ENCODE results near the gene SMARCA2.

SMARCA2 gene

DNA sequence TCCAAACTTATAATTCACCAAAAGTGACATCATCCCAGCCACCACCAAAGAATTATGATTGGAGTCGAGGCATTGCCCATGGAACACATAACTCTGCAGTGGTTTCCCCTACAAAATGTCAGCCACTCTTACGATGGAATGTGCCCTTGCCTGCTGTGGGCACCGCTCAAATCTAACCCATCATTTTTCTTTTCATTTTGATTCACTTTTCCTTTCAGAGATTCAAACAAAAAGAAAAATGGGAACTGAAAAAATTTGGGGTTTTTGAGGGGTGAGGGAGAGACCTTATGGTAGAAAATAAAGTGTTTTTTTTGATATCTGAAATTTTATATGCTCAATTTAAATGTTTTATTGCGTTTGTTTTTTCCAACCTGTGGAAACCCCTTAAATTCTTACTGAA, 28.1 kb downstream of the SMARCA2 start:
- DNase-seq = no peak

DNA sequence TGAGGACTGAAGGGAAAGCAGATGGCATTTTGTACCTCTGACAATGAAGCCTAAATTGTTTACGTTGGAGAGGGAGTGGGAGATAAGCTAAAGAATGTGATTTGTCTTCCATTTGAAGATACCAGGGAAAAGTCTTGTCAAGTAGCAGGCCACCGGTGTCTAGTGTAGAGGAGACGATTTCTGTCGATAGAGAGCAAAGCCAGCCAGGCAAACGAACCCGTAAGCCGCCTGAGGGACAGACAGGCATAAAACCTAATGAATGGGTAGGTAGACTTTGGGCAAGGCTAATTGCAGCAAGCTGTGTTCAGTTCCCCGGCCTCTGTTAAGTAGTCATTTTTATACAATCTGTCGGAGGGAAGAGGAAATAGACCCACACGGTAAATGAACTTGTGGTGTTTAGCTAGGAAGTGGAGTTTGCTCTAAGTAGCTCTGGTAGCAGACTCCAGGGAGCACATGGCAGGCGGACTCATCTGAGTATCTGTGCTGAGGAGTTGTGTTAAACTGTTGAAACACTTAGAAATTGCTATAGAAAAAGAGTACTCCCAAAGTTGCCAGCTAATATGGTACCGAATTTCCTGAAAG, 28.8 kb downstream of the SMARCA2 start:
- no peak for DNase-seq

- DNase-seq = no peak
Observed at GRCh38 chr9:2047144-2047671, 32.1 kb downstream of the SMARCA2 start.

DNA sequence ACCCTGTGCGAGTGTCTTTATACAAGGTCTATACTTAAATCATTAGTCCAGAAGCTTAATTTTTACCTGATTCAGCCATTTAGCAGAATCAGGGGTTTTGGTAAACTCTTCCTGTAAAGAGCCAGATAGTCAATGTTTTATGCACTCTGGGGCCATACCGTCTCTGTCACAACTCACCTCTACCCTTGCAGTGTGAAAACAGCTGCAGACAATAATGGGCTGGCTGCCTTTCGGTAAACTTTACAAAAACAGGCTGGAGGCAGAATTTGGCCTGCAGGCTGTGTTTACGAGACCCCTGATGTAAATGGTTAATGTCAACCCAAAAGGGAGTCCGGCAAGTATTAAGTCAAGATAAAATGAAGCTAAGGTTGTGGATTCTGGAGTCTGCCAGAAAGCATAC, 32.8 kb downstream of the SMARCA2 start:
- DNase-seq = no peak

DNA sequence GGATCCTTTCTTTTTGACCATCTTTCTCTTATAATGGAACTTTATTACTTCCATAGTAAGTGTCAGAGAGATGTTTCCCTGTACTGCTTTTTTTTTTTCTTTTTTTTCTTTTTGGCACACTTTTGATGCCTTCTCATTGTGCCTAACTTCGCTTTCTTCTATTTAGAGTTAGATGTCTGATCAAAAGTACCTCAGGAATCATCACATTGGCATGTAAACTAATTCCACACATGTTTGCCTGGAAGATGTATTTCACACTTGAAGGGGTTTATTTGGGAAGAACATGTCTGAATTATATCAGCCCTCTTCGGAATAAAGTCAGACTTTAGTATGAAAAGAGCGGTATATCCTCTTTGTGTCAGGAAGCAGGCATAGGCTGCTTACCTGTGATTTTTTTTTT, 35.1 kb downstream of the SMARCA2 start:
- no peak for DNase-seq

DNA sequence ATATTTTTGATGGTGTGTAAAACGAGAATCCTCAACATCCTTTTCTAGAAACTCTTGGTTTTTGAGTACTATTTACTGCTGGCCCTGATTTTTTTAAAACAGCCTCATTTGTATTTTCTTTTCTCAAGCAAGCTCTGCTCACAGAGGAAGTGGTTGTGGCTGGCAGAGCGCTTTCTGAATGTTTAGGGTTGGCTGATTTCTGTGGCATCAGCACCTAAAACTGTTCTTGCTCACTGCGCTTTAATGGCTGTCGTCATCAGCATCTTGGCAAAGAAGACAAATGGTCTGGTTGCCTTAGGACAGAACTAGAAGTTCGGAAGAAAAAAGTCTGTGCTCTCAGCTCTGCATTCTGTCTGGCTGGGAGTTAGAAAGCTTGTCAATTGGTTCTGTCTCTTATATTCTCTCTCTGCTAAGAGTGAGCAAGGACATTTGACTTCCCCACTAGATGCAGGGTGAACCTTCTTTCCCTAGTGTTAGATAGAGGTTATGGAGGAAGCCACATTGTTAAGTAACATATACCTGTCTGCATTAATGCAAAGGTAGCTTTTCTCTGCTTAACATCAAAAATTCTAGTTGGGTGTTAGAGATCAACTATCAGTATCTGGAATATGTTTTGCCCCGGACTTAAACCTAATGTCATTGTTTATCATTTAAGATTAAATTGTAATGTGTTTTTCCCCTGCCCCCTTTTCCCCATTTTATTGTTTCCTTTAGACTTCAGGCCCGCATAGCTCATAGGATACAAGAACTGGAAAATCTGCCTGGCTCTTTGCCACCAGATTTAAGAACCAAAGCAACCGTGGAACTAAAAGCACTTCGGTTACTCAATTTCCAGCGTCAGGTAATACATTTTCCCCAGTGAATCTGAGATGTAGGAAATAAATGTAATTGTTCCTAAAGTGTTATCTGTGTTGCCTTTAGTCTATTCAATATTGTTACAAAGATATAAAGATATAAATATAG, 39.0 kb downstream of the SMARCA2 start:
- no peak for DNase-seq

DNA sequence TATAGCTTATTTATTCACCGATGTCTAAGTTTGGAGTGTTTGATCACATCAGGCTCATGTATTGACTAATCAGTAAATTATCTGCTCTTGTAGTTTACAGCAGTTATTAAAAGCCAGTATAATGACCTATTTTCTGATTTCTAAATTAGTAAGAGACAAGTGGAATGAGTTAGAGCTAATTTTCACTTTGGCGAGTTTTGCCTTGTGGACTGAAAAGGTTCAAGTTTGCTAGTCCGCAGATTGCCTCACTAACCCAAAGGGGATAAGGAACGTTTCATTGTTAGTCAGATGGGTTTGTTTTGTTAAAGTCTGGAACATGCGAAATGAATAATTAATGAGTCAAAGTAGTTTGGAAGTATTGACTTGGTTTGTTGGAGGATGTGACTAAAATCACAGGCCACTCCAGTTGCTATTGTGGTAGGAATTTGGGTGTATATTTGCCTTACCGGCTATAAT, 40.1 kb downstream of the SMARCA2 start:
- DNase-seq = no peak

GRCh38 chr9:2059274-2059929, 44.3 kb downstream of the SMARCA2 start:
- DNase-seq = no peak

DNA sequence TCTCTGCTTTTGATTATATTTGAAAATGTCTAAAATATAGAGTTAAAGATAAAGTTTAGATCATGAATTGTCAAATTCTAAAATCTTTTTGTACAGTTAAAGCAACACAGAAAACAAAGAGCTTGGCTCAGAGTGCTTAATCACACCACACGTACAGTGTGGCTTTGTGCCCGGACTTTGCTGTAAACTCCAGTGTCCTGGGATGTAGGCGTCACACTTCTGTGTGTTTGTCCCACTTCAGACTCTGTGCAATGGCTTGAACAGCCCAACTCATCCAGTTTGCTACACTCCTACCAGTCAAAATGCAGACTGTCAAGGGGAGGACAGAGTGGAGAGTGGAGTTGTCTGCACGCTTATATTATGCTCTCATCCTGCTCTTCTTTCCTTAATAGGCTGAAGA, 45.3 kb downstream of the SMARCA2 start:
- no peak for DNase-seq

GRCh38 chr9:2065704-2066103, 50.6 kb downstream of the SMARCA2 start:
- no peak for DNase-seq

GRCh38 chr9:2066312-2067273, 51.4 kb downstream of the SMARCA2 start:
- no peak for DNase-seq

DNA sequence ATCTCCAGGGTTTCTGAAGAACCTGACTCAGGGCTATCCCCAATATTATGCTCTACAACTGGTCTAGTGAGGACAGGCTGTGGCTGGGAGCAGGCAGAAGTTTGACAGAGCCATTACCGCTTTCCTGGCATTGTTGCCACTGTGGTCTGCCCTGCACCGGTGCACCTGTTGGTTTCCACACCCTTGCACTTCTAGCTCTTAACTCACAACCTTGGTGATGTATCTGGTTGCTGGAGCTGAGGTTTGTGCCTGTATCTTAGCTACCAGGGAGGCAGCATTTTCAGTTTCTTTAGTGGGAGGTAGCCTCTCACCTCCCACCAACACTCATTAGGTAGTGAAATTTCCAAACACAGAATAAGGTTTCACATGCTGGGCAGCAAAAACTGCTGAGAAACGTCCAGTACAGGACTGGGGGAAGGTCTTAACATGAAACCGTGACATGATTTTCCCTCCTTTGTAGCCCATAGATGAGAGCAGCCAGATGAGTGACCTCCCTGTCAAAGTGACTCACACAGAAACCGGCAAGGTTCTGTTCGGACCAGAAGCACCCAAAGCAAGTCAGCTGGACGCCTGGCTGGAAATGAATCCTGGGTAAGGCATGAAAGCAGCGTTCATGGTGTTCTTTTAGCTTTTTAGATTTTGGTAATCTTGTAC, 57.7 kb downstream of the SMARCA2 start:
- no peak for DNase-seq

DNA sequence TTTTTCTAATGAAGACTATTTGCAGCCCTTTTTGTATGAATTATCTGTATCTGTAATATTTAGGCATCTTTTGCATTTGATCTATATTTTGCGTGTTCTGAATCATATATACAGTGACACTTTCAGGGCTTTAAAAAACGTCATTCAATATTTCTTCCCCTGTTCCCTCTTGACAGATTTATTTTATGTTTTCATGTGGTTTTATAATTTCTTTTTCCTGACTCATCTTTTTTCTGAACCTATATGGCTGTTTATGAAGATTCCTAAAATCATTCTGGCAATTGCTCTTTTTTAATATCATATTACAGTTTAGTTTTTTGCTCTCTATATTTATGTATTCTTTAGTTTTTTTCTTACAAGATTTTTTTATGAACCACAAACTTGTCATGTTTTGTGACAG, 67.6 kb downstream of the SMARCA2 start:
- DNase-seq = no peak

- DNase-seq = no peak
Observed at GRCh38 chr9:2083479-2083878, 68.3 kb downstream of the SMARCA2 start.

DNA sequence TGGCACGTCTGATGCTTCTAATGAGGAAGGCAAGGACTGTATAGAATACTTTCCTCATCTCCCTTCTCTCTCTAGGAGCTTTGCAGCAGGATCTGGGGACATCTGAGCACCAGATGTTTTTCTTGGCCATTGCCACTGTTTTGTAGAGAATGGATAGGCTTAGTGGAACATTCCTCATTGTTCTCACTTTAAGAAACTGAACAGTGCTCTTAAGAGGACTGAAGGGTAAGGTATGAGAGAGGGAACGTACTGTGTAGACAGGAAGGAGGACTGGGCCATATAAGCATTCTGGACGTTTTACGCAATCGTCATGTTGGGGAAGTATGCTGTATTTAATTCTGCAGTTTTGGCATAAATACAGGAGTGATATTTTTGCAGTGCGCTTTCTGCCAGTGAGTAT, 70.6 kb downstream of the SMARCA2 start:
- DNase-seq = no peak

DNA sequence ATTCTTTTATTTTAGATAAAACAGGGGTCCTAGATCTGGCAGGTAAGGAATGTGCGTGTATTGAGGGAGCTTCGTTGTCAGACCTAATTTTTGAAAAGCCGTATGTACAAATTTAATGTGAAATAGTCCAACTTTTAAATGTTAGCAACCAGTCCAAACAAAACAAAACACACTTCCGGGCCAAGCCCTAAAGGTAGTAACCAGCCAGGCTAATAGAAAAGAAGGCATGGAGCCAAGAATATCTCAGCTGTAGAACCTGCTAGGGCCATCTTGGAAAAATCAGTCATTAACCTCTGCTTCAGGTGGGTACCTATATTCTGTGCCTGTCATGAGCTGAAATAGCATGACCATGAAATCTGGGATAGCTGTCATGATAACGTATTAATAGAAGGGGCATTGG, 71.0 kb downstream of the SMARCA2 start:
- DNase-seq = no peak

GRCh38 chr9:2086971-2087370, 71.8 kb downstream of the SMARCA2 start:
- no peak for DNase-seq

DNA sequence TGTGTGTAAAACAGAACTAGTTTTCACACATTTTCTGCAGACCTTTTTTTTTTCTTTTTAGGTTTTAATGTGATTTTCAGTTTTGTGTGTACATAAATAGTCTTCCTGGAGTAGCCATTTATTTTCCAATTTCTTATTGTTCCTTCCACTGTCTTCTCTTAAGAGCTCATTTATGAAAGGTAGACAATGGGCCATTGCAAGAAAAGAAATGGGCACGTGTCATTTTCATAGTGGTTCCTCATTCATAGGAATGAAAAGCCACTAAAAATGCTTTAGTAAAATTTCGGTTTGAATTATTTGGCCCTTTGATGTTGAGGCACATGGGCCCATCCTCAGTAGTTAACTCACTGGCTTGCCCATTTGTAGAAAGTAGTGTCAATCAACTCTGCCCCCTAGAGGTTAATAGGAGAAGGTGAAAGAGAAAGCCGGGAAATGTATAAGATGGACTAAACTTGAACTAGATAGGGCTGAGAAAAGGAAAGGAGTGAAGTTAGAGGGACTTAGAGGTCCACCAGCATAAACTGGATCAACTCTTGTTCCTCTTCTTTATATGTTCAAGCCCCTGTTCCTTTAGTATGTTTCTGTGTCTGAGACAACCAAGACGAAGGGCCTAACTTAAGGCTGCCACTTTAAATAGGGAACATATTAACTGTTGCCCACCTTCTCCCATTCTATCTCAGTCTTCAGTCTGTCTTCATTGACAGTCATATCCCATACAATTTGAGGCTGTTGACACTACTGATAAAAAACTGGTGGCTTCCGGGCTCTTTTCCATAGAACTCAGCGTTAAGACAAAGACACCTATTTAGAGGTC, 72.6 kb downstream of the SMARCA2 start:
- DNase-seq = no peak

DNA sequence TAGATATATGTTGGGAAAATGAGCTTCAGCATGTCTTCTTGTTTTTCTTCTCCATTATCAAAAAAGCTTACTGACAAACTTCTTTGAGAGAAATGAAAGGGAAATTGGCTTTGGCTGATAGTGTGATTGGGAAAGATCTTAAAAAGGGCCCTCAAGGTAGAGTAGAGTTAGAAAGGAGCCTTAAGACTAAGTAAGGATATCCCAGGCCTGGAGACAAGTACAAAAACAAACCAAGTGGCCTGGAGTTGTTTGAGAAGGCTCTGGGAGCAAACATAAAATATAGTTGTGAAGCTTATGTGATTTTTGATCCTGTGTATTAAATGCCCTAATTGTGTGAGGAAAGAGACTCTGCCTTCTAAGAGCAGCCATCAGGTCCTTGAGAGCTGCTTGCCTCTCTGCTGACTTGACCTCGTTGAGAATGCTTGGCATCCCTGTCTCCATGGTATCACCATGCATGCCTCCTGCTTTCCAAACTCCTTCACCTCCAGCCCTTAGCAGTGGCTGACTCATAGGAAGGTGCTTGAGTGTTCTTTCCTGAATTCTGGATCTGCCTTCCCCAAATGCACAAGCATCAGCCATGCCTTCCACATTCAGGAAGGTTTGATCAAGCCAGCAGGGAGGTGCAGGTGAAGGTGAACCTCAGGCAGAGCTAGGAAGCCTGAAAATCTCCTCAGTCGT, 78.9 kb downstream of the SMARCA2 start:
- DNase-seq = no peak

DNA sequence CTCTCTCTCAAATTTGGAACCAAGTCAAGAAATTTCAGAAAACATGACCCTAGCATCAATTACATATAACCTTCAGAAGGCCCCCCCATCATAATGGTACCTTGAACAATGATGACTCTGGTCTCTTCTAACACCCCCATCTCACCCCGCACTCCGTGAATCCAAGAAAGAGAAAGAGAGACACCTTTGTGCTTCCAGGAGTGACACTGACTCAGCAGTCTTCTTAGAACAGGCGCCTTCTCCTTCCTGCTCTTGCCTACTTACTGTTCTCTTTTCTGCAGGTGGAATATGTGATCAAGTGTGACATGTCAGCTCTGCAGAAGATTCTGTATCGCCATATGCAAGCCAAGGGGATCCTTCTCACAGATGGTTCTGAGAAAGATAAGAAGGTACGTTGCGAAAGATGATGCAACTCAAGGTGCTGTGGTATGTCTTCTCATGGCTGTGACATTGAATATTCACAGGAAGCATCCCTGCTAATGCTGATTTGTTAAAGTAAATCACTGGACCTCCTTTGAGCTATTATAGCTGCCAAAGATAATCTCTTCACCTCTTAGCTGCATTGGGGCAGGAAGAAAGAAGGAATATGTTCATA, 81.3 kb downstream of the SMARCA2 start:
- DNase-seq = no peak
